Gastrocnemius medialis (tissue), 4 donors: ENCODE results near the gene CLIP2.

Experiments used
- CTCF ChIP-seq, 5 experiments: fragments of 450-650 bp in 3 of 5; fragments of 200-600 bp in 2 of 5; sonication (generic) in 2 of 5; IDR thresholded peaks in 4 of 5; conservative IDR thresholded peaks in 1 of 5; 1 replicate in 4 of 5; 2 replicates in 1 of 5; pipeline ENCODE4 v1.5.1; 2016 to 2019; ENCODE audit warnings: antibody characterized with exemption in 5 of 5, mild to moderate bottlenecking in 3 of 5, moderate library complexity in 3 of 5
- POLR2A ChIP-seq, 2 donors: fragments of 450-650 bp; IDR thresholded peaks; one replicate each; pipeline ENCODE4 v1.6.1; 2017; ENCODE audit warnings: antibody characterized with exemption in 2 of 2, mild to moderate bottlenecking in 2 of 2, moderate library complexity in 2 of 2

GRCh38 chr7:74307738-74308505 lies 18.7 kb downstream of the CLIP2 start:
- TF ChIP-seq POLR2A (IDR thresholded peaks at IDR 0.05) = no peak
- no peak for TF ChIP-seq CTCF (IDR thresholded peaks at IDR 0.05 in 4 of 5, conservative IDR thresholded peaks at IDR 0.05 in 1 of 5)
